Hepatocyte (in vitro differentiated cells): ENCODE data around the gene ITGA8.

Source experiments
- EZH2 ChIP-seq: fragments of 200-600 bp; sonication (generic); IDR thresholded peaks from 2 replicates; pipeline ENCODE4 v1.6.1; 2016; ENCODE audit warnings: antibody characterized with exemption, mild to moderate bottlenecking, borderline replicate concordance
- EZH2phosphoT487 ChIP-seq: fragments of 200-600 bp; sonication (generic); IDR thresholded peaks from one replicate; pipeline ENCODE4 v1.6.1; 2018; ENCODE audit warnings: antibody characterized with exemption, mild to moderate bottlenecking, low read depth, moderate library complexity; ENCODE audit not compliant: unreplicated experiment, severe bottlenecking
- TF ChIP-seq, protein P1 (sequence below): fragments of 200-600 bp; sonication (generic); IDR thresholded peaks from 2 replicates; pipeline ENCODE4 v1.5.1; 2016; ENCODE audit warnings: antibody characterized with exemption, mild to moderate bottlenecking; ENCODE audit not compliant: poor library complexity

DNA sequence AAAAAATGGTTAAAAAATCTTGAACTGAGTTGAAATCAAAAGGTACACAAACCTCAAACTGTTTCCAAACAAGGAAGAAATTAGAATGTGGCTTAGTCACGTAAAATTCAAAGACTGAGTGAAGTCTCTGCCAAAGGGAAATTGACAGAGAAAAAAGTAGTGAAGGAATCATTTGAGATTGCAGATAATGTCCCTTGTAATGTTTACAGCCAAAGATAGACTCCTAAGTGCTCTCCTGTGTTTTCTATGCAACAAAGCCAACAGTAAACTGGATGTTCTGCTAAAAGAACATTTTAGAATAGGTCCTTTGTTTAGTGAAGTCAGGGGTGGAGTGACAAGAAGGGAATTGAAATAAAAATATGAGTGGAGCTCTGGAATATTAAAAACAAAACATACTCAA is 117.9 kb downstream of the ITGA8 start:
- TF ChIP-seq, protein P1, sequence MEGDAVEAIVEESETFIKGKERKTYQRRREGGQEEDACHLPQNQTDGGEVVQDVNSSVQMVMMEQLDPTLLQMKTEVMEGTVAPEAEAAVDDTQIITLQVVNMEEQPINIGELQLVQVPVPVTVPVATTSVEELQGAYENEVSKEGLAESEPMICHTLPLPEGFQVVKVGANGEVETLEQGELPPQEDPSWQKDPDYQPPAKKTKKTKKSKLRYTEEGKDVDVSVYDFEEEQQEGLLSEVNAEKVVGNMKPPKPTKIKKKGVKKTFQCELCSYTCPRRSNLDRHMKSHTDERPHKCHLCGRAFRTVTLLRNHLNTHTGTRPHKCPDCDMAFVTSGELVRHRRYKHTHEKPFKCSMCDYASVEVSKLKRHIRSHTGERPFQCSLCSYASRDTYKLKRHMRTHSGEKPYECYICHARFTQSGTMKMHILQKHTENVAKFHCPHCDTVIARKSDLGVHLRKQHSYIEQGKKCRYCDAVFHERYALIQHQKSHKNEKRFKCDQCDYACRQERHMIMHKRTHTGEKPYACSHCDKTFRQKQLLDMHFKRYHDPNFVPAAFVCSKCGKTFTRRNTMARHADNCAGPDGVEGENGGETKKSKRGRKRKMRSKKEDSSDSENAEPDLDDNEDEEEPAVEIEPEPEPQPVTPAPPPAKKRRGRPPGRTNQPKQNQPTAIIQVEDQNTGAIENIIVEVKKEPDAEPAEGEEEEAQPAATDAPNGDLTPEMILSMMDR, result no peak
- TF ChIP-seq EZH2 (no peak), EZH2phosphoT487 (no peak)
